Upper lobe of right lung (tissue), 1 donor: ENCODE results near the gene NOS3. TPM values are rescaled to one million over a fixed set of nuclear protein-coding genes. Genes with fewer than 3 reads are reported as not detected.

ENCODE experiments used
- ATAC-seq: fragments of 200-7000 bp; cut with Tn5 transposase; one replicate; pipeline ENCODE4 v1.9.1; 2020; ENCODE audit warnings: mild to moderate bottlenecking, moderate library complexity
- DNase-seq: peaks from one replicate; pipeline ENCODE4 v3.0.0-alpha.2; 2020
- H3K27ac ChIP-seq: fragments of 200-600 bp; one replicate; pipeline ENCODE4 v1.8.0; 2022
- H3K27me3 ChIP-seq: fragments of 200-600 bp; one replicate; pipeline ENCODE4 v1.8.0; 2022; ENCODE audit warnings: mild to moderate bottlenecking
- H3K36me3 ChIP-seq: fragments of 200-600 bp; one replicate; pipeline ENCODE4 v1.8.0; 2022
- H3K4me1 ChIP-seq: fragments of 200-600 bp; one replicate; pipeline ENCODE4 v1.8.0; 2022
- H3K4me3 ChIP-seq: fragments of 200-600 bp; one replicate; pipeline ENCODE4 v1.8.0; 2022; ENCODE audit warnings: mild to moderate bottlenecking
- H3K9me3 ChIP-seq: fragments of 200-600 bp; one replicate; pipeline ENCODE4 v1.8.0; 2022
- intact Hi-C: fragments of 100-400 bp; cut with DNase I; formaldehyde crosslinking; loops from one replicate; pipeline ENCODE4 v1.11.0; 2022
- total RNA-seq: library from RNA; stranded (reverse); fragmentation: NEBNext Ultra II Directional; extraction: Animal tissue kit (Norgen Biotek cat#: 25700); gene quantifications from one replicate; pipeline ENCODE4 v1.2.1, GENCODE V29; 2021
- TF ChIP-seq, protein P1 (sequence below): fragments of 200-600 bp; IDR thresholded peaks from one replicate; pipeline ENCODE4 v1.8.0; 2022; ENCODE audit warnings: antibody characterized with exemption
- donor health status: DM: no; HTN: yes; CAD: no; lungs with severe emphysema.

Gene NOS3
- total RNA-seq, 1 donor from 2014 or later: 42.9 TPM

DNA sequence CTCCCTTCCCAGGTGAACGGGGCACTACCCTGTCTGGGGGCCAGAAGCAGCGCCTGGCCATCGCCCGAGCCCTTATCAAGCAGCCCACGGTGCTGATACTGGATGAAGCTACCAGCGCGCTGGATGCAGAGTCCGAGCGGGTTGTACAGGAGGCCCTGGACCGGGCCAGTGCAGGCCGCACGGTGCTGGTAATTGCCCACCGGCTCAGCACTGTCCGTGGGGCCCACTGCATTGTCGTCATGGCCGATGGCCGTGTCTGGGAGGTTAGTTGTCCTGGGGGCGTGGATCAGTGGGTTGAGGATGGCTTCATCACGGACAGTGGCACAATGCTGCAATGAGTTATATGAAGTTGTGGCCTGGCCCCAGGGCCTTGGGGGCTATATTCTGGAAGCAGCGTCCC, 53.1 kb downstream of the NOS3 start:
- Histone ChIP-seq H3K27ac (no peak overlapping the region), H3K27me3 (no peaks in the 10 kb centered on the region), H3K9me3 (no peaks in the 10 kb centered on the region), H3K4me1 (peaks cover 7% of the 10 kb centered on the region), H3K36me3 (peaks cover 24% of the 10 kb centered on the region), H3K4me3 (no peak overlapping the region)
- TF ChIP-seq, protein P1, sequence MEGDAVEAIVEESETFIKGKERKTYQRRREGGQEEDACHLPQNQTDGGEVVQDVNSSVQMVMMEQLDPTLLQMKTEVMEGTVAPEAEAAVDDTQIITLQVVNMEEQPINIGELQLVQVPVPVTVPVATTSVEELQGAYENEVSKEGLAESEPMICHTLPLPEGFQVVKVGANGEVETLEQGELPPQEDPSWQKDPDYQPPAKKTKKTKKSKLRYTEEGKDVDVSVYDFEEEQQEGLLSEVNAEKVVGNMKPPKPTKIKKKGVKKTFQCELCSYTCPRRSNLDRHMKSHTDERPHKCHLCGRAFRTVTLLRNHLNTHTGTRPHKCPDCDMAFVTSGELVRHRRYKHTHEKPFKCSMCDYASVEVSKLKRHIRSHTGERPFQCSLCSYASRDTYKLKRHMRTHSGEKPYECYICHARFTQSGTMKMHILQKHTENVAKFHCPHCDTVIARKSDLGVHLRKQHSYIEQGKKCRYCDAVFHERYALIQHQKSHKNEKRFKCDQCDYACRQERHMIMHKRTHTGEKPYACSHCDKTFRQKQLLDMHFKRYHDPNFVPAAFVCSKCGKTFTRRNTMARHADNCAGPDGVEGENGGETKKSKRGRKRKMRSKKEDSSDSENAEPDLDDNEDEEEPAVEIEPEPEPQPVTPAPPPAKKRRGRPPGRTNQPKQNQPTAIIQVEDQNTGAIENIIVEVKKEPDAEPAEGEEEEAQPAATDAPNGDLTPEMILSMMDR: no peak
- DNase-seq: no peak
- intact Hi-C loops: no loop called here
- no peak for ATAC-seq

DNA sequence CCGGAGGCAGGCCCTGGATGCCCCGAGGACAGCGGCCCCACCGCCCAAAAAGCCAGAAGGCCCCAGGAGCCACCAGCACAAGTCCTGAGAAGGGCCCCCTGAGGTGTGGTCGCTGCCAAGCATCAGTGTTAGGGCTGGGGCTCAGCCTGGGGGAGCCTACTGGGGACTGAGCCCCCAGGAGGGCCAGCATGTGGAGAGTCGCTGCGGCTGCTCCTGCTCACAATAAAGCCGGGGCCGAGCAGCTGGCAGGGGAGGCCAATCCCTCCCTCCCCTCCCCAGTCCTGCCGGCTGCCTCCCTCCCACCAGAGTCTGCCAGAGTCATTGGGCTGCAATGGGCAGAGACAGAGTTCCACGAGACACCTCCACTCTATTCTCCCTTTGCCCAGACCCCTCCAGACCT, 54.4 kb downstream of the NOS3 start:
- no peaks in the 10 kb centered on the region for H3K4me1 ChIP-seq
- TF ChIP-seq, protein P1: no peak
- intact Hi-C loops: no loop called here
- H3K9me3 ChIP-seq: no peaks in the 10 kb centered on the region
- no peak overlapping the region for H3K27ac ChIP-seq
- H3K36me3 ChIP-seq: peaks cover 24% of the 10 kb centered on the region
- no peak overlapping the region for H3K4me3 ChIP-seq
- no peaks in the 10 kb centered on the region for H3K27me3 ChIP-seq
- no peak for ATAC-seq
- DNase-seq: no peak

DNA sequence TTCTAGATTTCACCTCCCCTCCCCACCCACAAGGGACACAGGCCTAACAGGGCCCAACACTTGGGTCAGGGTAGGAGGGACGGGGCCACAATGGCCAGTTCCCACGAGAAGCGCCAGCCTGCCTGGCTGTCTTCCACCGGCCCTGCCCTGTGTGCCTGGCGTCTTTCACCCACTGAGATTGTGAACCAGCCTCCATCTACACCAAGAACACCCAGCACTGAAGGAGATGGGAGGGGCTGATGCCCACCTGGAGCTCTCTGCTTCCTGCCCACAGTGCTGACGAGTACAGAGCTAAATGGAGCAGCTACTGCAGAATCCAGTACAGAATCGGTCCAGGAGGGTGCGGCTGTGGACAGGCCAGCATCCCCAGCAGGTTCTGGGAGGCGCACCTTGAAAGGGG, 55.1 kb downstream of the NOS3 start:
- no peaks in the 10 kb centered on the region for H3K27me3 ChIP-seq
- intact Hi-C loops: no loop called here
- H3K9me3 ChIP-seq: no peaks in the 10 kb centered on the region
- H3K27ac ChIP-seq: no peak overlapping the region
- H3K36me3 ChIP-seq: peaks cover 24% of the 10 kb centered on the region
- peaks cover 3% of the 10 kb centered on the region for H3K4me1 ChIP-seq
- no peak for DNase-seq
- no peak overlapping the region for H3K4me3 ChIP-seq
- ATAC-seq: no peak
- TF ChIP-seq, protein P1: no peak

DNA sequence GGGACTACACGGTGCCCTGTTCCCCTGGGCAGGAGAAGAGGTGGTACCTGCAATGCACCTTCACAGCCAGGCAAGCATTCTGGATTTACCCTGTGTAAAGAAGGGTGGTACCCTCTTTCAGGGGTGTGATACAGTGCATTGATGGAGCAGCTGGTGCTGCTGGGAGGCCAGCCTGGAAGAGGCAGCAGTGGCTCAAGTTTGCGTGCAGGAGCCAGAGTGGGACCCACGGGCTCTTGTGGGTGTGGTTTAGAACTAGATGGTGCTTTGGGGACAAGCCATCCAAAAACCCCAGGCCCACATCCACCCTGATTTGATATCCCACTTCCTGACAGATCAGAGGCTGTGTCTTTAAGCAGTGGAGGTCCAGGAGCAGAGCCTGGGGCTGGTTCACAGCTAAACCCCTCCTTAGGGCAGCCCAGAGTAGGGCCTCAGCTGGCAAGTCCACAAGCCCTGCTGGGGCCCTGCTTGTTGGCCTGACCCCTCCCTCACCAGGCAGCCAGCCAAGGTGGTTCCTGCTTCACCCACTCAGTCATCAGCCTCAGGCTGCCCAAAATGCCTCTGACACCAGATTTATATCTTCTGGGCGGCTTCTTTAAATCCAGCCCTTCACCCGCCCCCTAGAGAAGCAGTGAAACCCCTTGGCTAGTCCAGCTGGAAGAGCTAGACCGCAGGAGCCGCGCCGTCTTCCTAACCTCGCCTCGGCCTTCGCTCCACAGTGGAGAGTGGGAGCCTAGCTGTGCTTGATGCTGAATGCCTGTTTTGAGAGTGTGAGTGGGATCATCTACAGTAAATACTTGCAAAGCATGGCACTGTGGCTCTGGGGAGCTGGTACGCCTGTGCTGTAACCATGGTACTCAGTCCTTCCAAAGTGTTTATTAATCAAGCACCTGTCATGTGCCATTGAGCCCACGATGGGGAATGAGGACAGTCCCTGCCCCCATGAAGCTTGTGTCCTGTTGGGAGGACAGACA, 56.1 kb downstream of the NOS3 start:
- TF ChIP-seq, protein P1: no peak
- ATAC-seq (no peak), DNase-seq (no peak)
- intact Hi-C loops: no loop called here
- Histone ChIP-seq H3K9me3 (no peaks in the 10 kb centered on the region), H3K36me3 (peaks cover 22% of the 10 kb centered on the region), H3K4me3 (no peak overlapping the region), H3K27me3 (no peaks in the 10 kb centered on the region), H3K4me1 (peaks cover 6% of the 10 kb centered on the region), H3K27ac (no peak overlapping the region)

DNA sequence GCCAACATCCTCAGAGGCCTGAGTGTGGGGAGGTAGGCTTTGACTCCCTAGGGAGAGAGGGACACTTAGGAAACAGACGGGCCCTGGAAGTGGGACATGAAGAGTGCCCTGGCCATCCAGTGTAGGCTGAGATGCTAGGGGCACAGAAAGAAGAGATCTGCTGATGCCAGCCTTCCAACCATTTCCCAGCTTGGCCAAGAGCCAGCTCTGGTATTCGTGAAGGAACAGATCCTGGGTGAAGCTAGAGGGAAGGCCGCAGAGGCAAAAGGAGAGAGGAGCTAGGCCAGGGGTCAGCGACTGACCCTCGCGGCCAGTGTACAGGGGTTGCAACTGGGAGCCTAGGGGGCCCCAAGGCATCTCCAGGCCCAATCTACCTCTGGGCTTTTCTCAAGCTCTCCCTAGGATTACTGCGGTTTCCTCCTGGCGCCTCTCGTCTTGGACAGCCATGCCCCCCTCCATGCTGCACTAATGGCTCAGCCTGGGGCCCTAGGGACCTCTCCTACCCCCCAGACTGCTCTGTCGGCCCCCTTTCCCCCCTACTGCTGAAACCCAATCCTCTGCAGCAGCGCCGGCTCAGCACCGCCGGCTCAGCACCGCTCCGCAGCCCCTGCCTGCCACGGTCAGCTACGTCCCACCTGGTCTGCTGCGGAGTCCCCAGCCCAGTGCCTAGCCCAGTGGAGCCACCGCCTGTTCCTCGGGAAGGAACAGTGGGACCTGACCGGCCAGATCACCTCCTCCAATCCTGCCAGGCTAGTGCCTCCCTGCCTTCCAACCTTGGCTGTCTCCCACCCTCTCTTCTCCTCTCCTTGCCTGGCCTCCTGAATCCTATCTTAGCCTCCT, 57.4 kb downstream of the NOS3 start, which contains the start of gene ASIC3:
ASIC3 (plus strand) TSS at position 556 of the 840 bp plus-strand sequence. CDS start 355 bp downstream, outside the sequence.
- Histone ChIP-seq H3K4me1 (peaks cover 6% of the 10 kb centered on the region), H3K27ac (no peak within 1 kb of the TSS), H3K4me3 (no peak within 1 kb of the TSS), H3K9me3 (no peaks in the 10 kb centered on the region), H3K27me3 (no peaks in the 10 kb centered on the region), H3K36me3 (peaks cover 15% of the 10 kb centered on the region)
- TF ChIP-seq, protein P1: no peak
- DNase-seq (no peak), ATAC-seq (no peak)
- intact Hi-C loops: no loop called here
